ENCODE measurements around the gene GPR148.

The GPR148 gene

GRCh38 chr2:130749078-130749477 lies 20.2 kb downstream of the GPR148 start:
- in situ Hi-C loops (cut with HindIII; ENCODE audit: low sequenced_read_pairs) = no loop called here

GRCh38 chr2:130749641-130750040 lies 20.8 kb downstream of the GPR148 start:
- in situ Hi-C loops (cut with HindIII; ENCODE audit: low sequenced_read_pairs) = no loop called here

GRCh38 chr2:130754811-130755210 lies 25.9 kb downstream of the GPR148 start:
- in situ Hi-C loops (cut with HindIII; ENCODE audit: low sequenced_read_pairs) = no loop called here

- in situ Hi-C loops (cut with HindIII; ENCODE audit: low sequenced_read_pairs) = no loop called here
Measured at GRCh38 chr2:130755256-130756052, 26.6 kb downstream of the GPR148 start, which contains the start of gene AMER3. TSS of gene AMER3 (plus strand) at chr2:130755540. CDS start at chr2:130762073, 6,533 bp downstream.

- in situ Hi-C loops (cut with HindIII; ENCODE audit: low sequenced_read_pairs) = no loop called here
Measured at GRCh38 chr2:130756053-130756873, 27.4 kb downstream of the GPR148 start.

GRCh38 chr2:130756874-130757668 lies 28.2 kb downstream of the GPR148 start:
- in situ Hi-C loops (cut with HindIII; ENCODE audit: low sequenced_read_pairs) = no loop called here

- in situ Hi-C loops (cut with HindIII; ENCODE audit: low sequenced_read_pairs) = no loop called here
Measured at GRCh38 chr2:130759906-130760753, 31.3 kb downstream of the GPR148 start.

- in situ Hi-C loops (cut with HindIII; ENCODE audit: low sequenced_read_pairs) = no loop called here
Measured at GRCh38 chr2:130760754-130761751, 32.2 kb downstream of the GPR148 start.

- in situ Hi-C loops (cut with HindIII; ENCODE audit: low sequenced_read_pairs) = no loop called here
Measured at GRCh38 chr2:130762031-130762909, 33.4 kb downstream of the GPR148 start.

- in situ Hi-C loops (cut with HindIII; ENCODE audit: low sequenced_read_pairs) = no loop called here
Measured at GRCh38 chr2:130762910-130763385, 34.1 kb downstream of the GPR148 start.

- in situ Hi-C loops (cut with HindIII; ENCODE audit: low sequenced_read_pairs) = no loop called here
Measured at GRCh38 chr2:130763405-130763804, 34.5 kb downstream of the GPR148 start.

GRCh38 chr2:130764035-130764820 lies 35.4 kb downstream of the GPR148 start:
- in situ Hi-C loops (cut with HindIII; ENCODE audit: low sequenced_read_pairs) = no loop called here

GRCh38 chr2:130764821-130765115 lies 35.9 kb downstream of the GPR148 start:
- in situ Hi-C loops (cut with HindIII; ENCODE audit: low sequenced_read_pairs) = no loop called here

GRCh38 chr2:130765464-130765863 lies 36.6 kb downstream of the GPR148 start:
- in situ Hi-C loops (cut with HindIII; ENCODE audit: low sequenced_read_pairs) = no loop called here

GRCh38 chr2:130766037-130766436 lies 37.2 kb downstream of the GPR148 start:
- in situ Hi-C loops (cut with HindIII; ENCODE audit: low sequenced_read_pairs) = no loop called here

- in situ Hi-C loops (cut with HindIII; ENCODE audit: low sequenced_read_pairs) = no loop called here
Measured at GRCh38 chr2:130766711-130767407, 38.0 kb downstream of the GPR148 start.

GRCh38 chr2:130767408-130767775 lies 38.5 kb downstream of the GPR148 start:
- in situ Hi-C loops (cut with HindIII; ENCODE audit: low sequenced_read_pairs) = no loop called here
